Measurements from ENCODE around the gene TMEM187. TPM values are rescaled to one million over a fixed set of nuclear protein-coding genes. Genes with fewer than 3 reads are reported as not detected.

Gene TMEM187
- polyA plus RNA-seq, 1 experiment = 3.2 TPM

DNA sequence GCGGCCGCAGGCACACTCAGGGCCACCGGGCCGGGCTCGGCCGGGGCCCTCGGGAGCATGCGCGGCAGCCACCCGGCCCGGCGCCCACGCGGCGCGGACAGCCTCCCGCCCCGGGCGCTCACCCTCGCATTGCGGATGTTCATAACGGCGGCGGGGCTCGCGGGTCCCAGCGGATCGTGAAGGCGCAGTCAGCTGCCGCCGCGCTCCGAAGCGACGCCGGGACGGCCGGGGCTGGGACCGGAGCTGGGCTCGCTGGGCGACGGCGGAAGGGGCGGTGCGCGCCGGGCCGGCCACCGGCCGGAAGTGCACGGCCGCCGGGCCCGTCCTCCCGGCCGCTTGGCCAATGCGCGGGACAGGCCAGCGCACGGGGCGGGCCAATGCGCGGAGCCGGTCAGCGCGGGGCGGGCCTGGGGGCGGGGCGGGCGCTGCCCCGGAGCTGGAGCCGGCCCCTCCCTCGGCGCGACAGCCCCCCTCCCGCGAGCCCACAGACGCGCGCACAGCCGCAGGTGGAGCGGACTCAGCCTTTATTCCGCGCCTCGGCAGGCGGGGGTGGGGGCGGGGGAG, 37.7 kb upstream of the TMEM187 start, which contains the start of gene NAA10:
Gene NAA10 (minus strand): TSS at position 276 of the 564 bp plus-strand sequence. CDS start 133 bp downstream, at position 143.
- CTCF ChIA-PET = interaction anchor here (4.0 kb wide), 1 partner anchor 12 kb away, joined by 29 read pairs; no protein-coding TSS in a partner anchor
- POLR2A ChIA-PET = interaction anchor here (0.5 to 1.2 kb wide), 4 partner anchors 12 to 248 kb away, joined by 3 to 6 read pairs (median 4); partner anchors contain the start of genes IDH3G and SSR4

DNA sequence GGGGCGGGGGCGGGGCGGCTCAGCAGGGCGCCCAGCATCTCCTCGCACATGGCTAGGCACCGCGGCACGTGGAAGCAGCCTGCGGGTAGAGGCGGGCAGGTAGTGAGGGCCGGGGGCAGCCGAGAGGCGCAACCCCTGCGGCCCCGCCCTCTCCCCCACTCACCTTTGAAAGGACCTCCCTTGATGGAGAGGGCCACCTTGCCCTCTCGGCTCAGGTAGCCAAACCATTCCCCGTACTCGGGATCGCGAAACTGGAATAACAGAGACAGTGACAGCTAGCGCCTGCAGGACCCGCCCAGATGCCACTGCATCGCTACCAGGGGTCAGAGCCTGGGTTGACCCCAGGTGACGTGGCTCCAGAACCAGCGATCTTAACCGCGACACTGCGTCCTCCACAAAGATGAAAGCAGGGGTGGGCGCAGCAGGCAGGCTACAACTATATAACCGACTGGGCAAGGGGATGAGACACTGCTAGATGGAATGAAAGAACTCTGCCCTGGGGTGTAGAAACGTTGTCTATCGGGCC, 37.2 kb upstream of the TMEM187 start:
- DNase-seq (ENCODE audit: low read depth, low spot score) = no peak
- ChIA-PET POLR2A (interaction anchor here (0.5 to 1.2 kb wide), 4 partner anchors 12 to 248 kb away, joined by 3 to 6 read pairs (median 4); partner anchors contain the start of genes IDH3G and SSR4), CTCF (interaction anchor here (4.0 kb wide), 1 partner anchor 12 kb away, joined by 29 read pairs; no protein-coding TSS in a partner anchor)
- H3K27me3 ChIP-seq (ENCODE audit: control insufficient read depth, insufficient read depth, low read length) = no peaks in the 10 kb centered on the region
- peak overlapping the region; percentile 49 for H3K4me3 ChIP-seq (ENCODE audit: low read depth, low read length)
- TF ChIP-seq, protein P1, sequence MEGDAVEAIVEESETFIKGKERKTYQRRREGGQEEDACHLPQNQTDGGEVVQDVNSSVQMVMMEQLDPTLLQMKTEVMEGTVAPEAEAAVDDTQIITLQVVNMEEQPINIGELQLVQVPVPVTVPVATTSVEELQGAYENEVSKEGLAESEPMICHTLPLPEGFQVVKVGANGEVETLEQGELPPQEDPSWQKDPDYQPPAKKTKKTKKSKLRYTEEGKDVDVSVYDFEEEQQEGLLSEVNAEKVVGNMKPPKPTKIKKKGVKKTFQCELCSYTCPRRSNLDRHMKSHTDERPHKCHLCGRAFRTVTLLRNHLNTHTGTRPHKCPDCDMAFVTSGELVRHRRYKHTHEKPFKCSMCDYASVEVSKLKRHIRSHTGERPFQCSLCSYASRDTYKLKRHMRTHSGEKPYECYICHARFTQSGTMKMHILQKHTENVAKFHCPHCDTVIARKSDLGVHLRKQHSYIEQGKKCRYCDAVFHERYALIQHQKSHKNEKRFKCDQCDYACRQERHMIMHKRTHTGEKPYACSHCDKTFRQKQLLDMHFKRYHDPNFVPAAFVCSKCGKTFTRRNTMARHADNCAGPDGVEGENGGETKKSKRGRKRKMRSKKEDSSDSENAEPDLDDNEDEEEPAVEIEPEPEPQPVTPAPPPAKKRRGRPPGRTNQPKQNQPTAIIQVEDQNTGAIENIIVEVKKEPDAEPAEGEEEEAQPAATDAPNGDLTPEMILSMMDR (IDR thresholded peaks at IDR 0.05; ENCODE audit: low read depth, low read length) = no peak
- no peaks in the 10 kb centered on the region for H3K9me3 ChIP-seq (ENCODE audit: control insufficient read depth, insufficient read depth, low read length)
- H3K27ac ChIP-seq (ENCODE audit: low read depth, low read length) = no peak overlapping the region

More for the DNA sequence above, 37.7 kb upstream of the TMEM187 start, which contains the start of gene NAA10:
- Histone ChIP-seq H3K27me3 (ENCODE audit: control insufficient read depth, insufficient read depth, low read length) (no peaks in the 10 kb centered on the region), H3K9me3 (ENCODE audit: control insufficient read depth, insufficient read depth, low read length) (no peaks in the 10 kb centered on the region), H3K27ac (ENCODE audit: low read depth, low read length) (no peak within 1 kb of the TSS), H3K4me3 (ENCODE audit: low read depth, low read length) (peak within 1 kb of the TSS; percentile 74)
- DNase-seq (ENCODE audit: low read depth, low spot score) = no peak
- TF ChIP-seq, protein P1 (IDR thresholded peaks at IDR 0.05; ENCODE audit: low read depth, low read length) = no peak

DNA sequence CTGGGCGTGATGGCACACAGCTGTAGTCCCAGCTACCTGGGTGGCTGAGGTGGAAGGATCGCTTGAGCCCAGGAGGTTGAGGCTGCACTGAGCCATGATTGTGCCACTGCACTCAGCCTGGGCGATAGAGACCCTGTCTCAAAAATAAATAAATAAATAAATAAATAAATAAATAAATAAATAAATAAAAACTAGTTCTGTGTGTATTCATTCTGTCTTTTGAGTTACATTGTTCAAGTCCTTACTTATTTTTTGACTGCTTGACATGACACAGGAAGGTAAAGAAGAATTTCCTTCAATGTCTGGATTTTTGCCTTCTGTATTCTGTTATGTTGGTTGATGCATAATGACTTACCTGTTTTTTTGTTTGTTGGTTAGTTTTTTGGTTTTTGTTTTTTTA, 35.5 kb upstream of the TMEM187 start:
- TF ChIP-seq, protein P1 (IDR thresholded peaks at IDR 0.05; ENCODE audit: low read depth, low read length) = no peak
- Histone ChIP-seq H3K27me3 (ENCODE audit: control insufficient read depth, insufficient read depth, low read length) (no peaks in the 10 kb centered on the region), H3K27ac (ENCODE audit: low read depth, low read length) (no peak overlapping the region), H3K4me3 (ENCODE audit: low read depth, low read length) (no peak overlapping the region), H3K9me3 (ENCODE audit: control insufficient read depth, insufficient read depth, low read length) (no peaks in the 10 kb centered on the region)
- ChIA-PET POLR2A (no interaction called here), CTCF (interaction anchor here (1.2 to 4.0 kb wide), 2 partner anchors 10 to 14 kb away, joined by 3 to 29 read pairs; no protein-coding TSS in a partner anchor)
- no peak for DNase-seq (ENCODE audit: low read depth, low spot score)

DNA sequence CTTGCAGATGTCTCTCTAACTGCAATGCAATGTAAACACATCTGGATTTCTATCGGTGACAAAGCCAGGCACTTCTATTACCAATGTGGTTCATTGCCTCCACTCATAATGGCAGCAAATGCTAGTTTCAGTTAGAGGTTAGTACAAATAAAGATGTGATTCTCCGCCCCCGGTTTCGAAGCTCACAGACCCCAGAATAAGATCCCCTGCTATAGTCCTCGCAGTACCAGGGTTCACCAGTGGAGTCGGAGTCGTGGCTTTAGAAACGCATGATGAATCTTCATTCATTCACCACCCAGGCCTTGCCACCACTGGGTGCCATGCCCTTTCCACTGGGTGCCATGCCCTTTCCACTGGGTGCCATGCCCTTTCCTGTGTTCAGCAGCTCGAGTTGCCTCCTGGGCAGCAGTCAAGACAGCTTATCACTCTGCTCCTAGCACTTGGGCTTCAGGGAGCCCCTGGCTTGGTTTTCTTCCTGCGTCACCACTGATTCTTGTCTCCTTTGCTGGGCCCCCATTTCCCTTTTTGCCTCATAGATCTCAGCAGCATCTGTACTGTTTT, 34.2 kb upstream of the TMEM187 start:
- Histone ChIP-seq H3K9me3 (ENCODE audit: control insufficient read depth, insufficient read depth, low read length) (no peaks in the 10 kb centered on the region), H3K4me3 (ENCODE audit: low read depth, low read length) (no peak overlapping the region), H3K27ac (ENCODE audit: low read depth, low read length) (no peak overlapping the region), H3K27me3 (ENCODE audit: control insufficient read depth, insufficient read depth, low read length) (no peaks in the 10 kb centered on the region)
- TF ChIP-seq, protein P1 (IDR thresholded peaks at IDR 0.05; ENCODE audit: low read depth, low read length) = no peak
- CTCF ChIA-PET = interaction anchor here (1.4 to 1.6 kb wide), 2 partner anchors 9 to 10 kb away, joined by 3 to 14 read pairs; no protein-coding TSS in a partner anchor
- DNase-seq (ENCODE audit: low read depth, low spot score) = no peak
- POLR2A ChIA-PET = no interaction called here

DNA sequence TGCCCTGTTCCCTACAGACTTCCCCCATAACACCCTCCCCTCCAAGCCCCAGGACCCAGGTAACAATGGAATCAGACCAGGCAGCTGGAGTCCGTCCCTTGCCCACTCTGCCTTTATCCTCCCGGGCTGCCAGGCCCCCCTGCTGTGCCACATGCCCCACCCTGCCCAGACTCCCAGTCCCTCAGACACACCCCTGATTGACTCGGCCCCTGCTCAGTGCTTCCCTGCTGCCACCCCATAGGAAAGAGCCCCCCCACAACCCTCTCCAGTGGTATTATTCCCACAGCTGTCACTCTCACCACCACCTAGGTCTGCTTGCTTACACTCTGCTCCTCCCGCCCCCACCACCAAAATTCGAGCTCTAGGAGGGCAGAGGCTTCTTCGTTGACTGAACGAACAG, 33.0 kb upstream of the TMEM187 start:
- no peak overlapping the region for H3K27ac ChIP-seq (ENCODE audit: low read depth, low read length)
- H3K9me3 ChIP-seq (ENCODE audit: control insufficient read depth, insufficient read depth, low read length) = no peaks in the 10 kb centered on the region
- ChIA-PET CTCF (interaction anchor here (0.6 to 1.6 kb wide), 2 partner anchors 9 to 470 kb away, joined by 3 to 4 read pairs; no protein-coding TSS in a partner anchor), POLR2A (no interaction called here)
- no peak overlapping the region for H3K4me3 ChIP-seq (ENCODE audit: low read depth, low read length)
- no peaks in the 10 kb centered on the region for H3K27me3 ChIP-seq (ENCODE audit: control insufficient read depth, insufficient read depth, low read length)
- TF ChIP-seq, protein P1 (IDR thresholded peaks at IDR 0.05; ENCODE audit: low read depth, low read length) = no peak
- DNase-seq (ENCODE audit: low read depth, low spot score) = no peak
